Measurements from ENCODE around the gene FIG4. TPM values are rescaled to one million over a fixed set of nuclear protein-coding genes. Genes with fewer than 3 reads are reported as not detected.

Gene FIG4
- total and polyA plus RNA-seq, 2 of the 13 experiments (the other 11 are each of a cell fraction or from before 2014, with no cell fraction given), result 5.5 to 7.9 TPM

DNA sequence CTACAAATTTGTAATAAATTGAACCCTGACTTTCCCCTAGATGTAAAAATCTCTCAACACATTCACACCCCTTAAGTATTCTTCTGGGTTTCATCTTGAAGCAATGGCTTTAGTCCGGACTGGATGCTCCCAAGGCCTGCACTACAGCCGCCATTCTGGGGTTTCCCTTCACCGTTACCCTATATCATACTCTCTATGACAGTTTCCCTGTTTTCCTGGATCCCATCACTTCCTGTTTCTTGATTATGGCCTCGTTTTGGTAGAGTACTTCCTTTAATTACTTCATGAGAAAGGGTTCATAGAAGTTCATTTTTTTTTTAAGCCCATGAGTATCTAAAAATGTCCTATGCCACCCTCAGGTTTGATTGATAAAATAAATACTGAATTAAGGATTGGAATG is 11.7 kb downstream of the FIG4 start:
- TF ChIP-seq ARNT (IDR thresholded peaks at IDR 0.05), result no peak
- no peak for TF ChIP-seq ATAD3A (CRISPR knock-in tag; IDR thresholded peaks at IDR 0.05)
- TF ChIP-seq SUZ12 (IDR thresholded peaks at IDR 0.05; ENCODE audit: low read depth, low read length), result no peak
- TF ChIP-seq ERF (CRISPR knock-in tag; IDR thresholded peaks at IDR 0.05), result no peak
- TF ChIP-seq ZNF224 (CRISPR knock-in tag; IDR thresholded peaks at IDR 0.05), result no peak
- TF ChIP-seq SP1 (IDR thresholded peaks at IDR 0.05), result no peak
- TF ChIP-seq SP1 (CRISPR knock-in tag; IDR thresholded peaks at IDR 0.05), result no peak
- TF ChIP-seq ZNF792 (CRISPR knock-in tag; IDR thresholded peaks at IDR 0.05), result no peak
- no peak for TF ChIP-seq MXI1 (IDR thresholded peaks at IDR 0.05; ENCODE audit: borderline replicate concordance, low read depth, low read length)
- TF ChIP-seq, protein P1, sequence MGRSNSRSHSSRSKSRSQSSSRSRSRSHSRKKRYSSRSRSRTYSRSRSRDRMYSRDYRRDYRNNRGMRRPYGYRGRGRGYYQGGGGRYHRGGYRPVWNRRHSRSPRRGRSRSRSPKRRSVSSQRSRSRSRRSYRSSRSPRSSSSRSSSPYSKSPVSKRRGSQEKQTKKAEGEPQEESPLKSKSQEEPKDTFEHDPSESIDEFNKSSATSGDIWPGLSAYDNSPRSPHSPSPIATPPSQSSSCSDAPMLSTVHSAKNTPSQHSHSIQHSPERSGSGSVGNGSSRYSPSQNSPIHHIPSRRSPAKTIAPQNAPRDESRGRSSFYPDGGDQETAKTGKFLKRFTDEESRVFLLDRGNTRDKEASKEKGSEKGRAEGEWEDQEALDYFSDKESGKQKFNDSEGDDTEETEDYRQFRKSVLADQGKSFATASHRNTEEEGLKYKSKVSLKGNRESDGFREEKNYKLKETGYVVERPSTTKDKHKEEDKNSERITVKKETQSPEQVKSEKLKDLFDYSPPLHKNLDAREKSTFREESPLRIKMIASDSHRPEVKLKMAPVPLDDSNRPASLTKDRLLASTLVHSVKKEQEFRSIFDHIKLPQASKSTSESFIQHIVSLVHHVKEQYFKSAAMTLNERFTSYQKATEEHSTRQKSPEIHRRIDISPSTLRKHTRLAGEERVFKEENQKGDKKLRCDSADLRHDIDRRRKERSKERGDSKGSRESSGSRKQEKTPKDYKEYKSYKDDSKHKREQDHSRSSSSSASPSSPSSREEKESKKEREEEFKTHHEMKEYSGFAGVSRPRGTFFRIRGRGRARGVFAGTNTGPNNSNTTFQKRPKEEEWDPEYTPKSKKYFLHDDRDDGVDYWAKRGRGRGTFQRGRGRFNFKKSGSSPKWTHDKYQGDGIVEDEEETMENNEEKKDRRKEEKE (IDR thresholded peaks at IDR 0.05), result no peak
- no peak for TF ChIP-seq CEBPG (CRISPR knock-in tag; IDR thresholded peaks at IDR 0.05)
- no peak for TF ChIP-seq AKAP8 (CRISPR knock-in tag; IDR thresholded peaks at IDR 0.05)
- TF ChIP-seq, protein P2, sequence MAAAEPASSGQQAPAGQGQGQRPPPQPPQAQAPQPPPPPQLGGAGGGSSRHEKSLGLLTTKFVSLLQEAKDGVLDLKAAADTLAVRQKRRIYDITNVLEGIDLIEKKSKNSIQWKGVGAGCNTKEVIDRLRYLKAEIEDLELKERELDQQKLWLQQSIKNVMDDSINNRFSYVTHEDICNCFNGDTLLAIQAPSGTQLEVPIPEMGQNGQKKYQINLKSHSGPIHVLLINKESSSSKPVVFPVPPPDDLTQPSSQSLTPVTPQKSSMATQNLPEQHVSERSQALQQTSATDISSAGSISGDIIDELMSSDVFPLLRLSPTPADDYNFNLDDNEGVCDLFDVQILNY (CRISPR knock-in tag; conservative IDR thresholded peaks at IDR 0.05), result no peak
- TF ChIP-seq, protein P3, sequence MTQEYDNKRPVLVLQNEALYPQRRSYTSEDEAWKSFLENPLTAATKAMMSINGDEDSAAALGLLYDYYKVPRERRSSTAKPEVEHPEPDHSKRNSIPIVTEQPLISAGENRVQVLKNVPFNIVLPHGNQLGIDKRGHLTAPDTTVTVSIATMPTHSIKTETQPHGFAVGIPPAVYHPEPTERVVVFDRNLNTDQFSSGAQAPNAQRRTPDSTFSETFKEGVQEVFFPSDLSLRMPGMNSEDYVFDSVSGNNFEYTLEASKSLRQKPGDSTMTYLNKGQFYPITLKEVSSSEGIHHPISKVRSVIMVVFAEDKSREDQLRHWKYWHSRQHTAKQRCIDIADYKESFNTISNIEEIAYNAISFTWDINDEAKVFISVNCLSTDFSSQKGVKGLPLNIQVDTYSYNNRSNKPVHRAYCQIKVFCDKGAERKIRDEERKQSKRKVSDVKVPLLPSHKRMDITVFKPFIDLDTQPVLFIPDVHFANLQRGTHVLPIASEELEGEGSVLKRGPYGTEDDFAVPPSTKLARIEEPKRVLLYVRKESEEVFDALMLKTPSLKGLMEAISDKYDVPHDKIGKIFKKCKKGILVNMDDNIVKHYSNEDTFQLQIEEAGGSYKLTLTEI (CRISPR knock-in tag; conservative IDR thresholded peaks at IDR 0.05), result no peak
- TF ChIP-seq, protein P4, sequence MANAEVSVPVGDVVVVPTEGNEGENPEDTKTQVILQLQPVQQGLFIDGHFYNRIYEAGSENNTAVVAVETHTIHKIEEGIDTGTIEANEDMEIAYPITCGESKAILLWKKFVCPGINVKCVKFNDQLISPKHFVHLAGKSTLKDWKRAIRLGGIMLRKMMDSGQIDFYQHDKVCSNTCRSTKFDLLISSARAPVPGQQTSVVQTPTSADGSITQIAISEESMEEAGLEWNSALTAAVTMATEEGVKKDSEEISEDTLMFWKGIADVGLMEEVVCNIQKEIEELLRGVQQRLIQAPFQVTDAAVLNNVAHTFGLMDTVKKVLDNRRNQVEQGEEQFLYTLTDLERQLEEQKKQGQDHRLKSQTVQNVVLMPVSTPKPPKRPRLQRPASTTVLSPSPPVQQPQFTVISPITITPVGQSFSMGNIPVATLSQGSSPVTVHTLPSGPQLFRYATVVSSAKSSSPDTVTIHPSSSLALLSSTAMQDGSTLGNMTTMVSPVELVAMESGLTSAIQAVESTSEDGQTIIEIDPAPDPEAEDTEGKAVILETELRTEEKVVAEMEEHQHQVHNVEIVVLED (CRISPR knock-in tag; IDR thresholded peaks at IDR 0.05; ENCODE audit: borderline replicate concordance), result no peak
- no peak for TF ChIP-seq NCOA5 (CRISPR knock-in tag; IDR thresholded peaks at IDR 0.05)
- no peak for TF ChIP-seq ZNF17 (CRISPR knock-in tag; IDR thresholded peaks at IDR 0.05)
- TF ChIP-seq MED1 (CRISPR knock-in tag; IDR thresholded peaks at IDR 0.05), result no peak
- no peak for TF ChIP-seq RAD51 (IDR thresholded peaks at IDR 0.05; ENCODE audit: borderline replicate concordance)
- no TSS peak for BruUV-seq (replicated peaks)
- no peak overlapping the region for H3K9ac ChIP-seq (ENCODE audit: insufficient read depth, low read depth, low read length)
- no peak overlapping the region for H2AFZ ChIP-seq (ENCODE audit: low read length)
- in situ Hi-C loops (cut with HindIII; ENCODE audit: extremely low pct_ligation_motif_present, low pct_unique_long_range_greater_than_20kb) (loop anchor here (5.0 to 10.0 kb wide), 2 partner anchors 350 to 692 kb away; no protein-coding TSS in a partner anchor), intact Hi-C loops (cut with micrococcal nuclease; ENCODE audit: unreplicated experiment) (no loop called here)
- H3K4me1 ChIP-seq (ENCODE audit: insufficient read depth, low read length), result no peaks in the 10 kb centered on the region
- no peak overlapping the region for H3K4me3 ChIP-seq (replicated peaks in 1 of 3; ENCODE audit: insufficient read depth in 1 of 3, low read depth in 2 of 3, low read length in 3 of 3)
- ChIA-PET POLR2A (no interaction called here), CTCF (ENCODE audit: low intra/inter-chr PET ratio, low total read pairs) (interaction anchor here (7.1 kb wide), 1 partner anchor 336 kb away, joined by 113 read pairs; no protein-coding TSS in a partner anchor)
- no peaks in the 10 kb centered on the region for H3K9me3 ChIP-seq (ENCODE audit: low read length)
- ATAC-seq (no peak), DNase-seq (ENCODE audit: low spot score) (no peak), FAIRE-seq (no peak)
- H3K79me2 ChIP-seq (ENCODE audit: insufficient read depth, low read length), result no peaks in the 10 kb centered on the region
- no peak overlapping the region for H3K4me2 ChIP-seq (ENCODE audit: low read depth, low read length)
- H4K20me1 ChIP-seq (ENCODE audit: insufficient read depth, low read length), result no peaks in the 10 kb centered on the region
- no peak overlapping the region for H3K27ac ChIP-seq (ENCODE audit: extremely low read length, insufficient read depth, low read length)
- no peaks in the 10 kb centered on the region for H3K27me3 ChIP-seq (ENCODE audit: control insufficient read depth in 1 of 2, insufficient read depth in 2 of 2, low read length in 2 of 2)
- 64% methylated on average over 4 of the region's 4 CpGs for WGBS (ENCODE audit: low lambda C conversion rate)
- no peaks in the 10 kb centered on the region for H3K36me3 ChIP-seq (replicated peaks in 1 of 2; ENCODE audit: control insufficient read depth in 1 of 2, insufficient read depth in 2 of 2, low read length in 2 of 2)

Measured in HepG2 (cell line).